ENCODE results near the gene ANO1.

Gene ANO1

DNA sequence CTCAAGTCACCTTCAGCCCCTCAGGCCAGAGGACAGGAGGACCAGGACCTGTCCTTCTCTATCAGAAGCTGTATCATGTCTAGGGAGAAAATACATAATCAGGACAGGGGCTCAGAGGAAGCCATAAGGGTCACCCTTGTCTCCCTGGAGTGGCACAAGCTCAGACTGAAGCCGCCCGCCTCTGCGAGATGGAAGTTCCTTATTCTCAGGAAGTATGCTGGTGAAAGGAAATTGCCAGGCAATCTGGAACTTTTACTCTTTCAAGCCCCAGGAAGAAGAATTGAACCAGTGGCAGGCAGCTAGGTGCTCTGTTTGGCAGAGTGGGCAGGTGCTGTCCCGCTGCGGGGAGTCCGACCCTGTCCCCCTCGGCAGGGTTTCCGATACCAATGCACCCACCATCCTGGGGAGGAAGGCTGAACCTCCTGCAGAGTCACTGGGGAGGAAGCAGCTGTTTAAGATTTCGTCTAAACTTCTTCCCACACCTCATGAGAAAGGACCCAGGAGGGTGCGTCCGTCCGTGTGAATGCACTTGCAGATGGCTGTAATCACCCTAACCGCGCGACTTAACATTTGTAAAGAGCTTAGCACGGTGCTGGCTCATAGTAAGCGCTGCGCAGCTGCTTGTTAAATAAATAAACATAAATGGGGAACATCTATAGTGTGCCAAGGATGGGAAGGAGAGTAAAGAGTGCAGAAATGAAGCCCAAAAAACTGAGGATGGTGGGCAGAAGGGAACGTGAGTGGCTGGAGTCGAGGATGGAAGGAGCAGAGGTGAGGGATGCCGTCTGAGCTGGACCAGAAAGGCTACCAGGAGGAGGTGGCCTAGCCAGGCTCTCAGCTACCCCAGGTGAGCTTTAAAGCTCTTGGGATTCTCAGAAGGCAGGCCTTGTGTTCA is 5.0 kb upstream of the ANO1 start:
- DNase-seq (ENCODE audit: low read depth in 2 of 2): no peak

GRCh38 chr11:70073871-70074371 is 4.2 kb upstream of the ANO1 start:
- DNase-seq (ENCODE audit: low read depth in 2 of 2): no peak

DNA sequence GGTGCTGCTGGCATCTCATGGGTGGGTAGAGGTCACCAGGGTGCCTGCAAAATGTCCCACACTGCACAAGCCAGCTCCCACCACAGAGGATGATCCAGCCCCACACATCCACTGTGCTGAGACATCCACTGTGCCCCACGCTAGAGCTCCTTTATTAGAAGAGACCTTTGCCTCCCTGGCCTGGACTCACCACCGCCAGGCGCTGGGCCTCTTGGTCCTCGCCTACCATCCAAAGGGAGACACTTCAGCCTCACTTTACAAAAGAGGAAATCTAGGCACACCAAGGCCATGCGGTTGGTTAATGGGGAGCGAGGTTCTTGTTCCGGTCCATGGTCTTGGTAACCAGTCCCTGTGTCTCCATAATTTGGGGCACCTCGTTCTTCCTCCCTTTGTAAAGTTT is 3.4 kb upstream of the ANO1 start:
- DNase-seq (ENCODE audit: low read depth in 2 of 2): no peak

DNA sequence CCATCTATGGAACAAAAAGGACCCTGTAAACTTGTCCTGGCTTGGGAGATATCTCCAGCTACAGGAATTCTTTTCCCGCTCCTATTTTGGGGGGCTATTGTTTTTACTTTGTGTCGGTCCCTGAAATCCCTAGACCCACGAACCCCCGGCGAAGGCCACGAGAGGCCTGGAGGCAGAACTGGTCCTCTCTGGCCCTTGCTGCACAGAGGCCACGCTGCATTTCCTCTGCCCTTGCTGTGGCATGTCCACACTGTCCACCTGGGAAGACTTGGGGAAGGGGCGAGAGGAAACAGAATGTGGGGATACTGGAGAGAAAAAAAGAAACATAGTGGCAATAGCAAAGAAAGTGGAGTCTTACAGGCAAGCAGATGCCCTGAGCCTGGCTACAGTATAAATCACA is 2.3 kb upstream of the ANO1 start:
- DNase-seq (ENCODE audit: low read depth in 2 of 2): no peak

GRCh38 chr11:70076461-70076931 is 1.6 kb upstream of the ANO1 start:
- no peak for DNase-seq (ENCODE audit: low read depth in 2 of 2)

DNA sequence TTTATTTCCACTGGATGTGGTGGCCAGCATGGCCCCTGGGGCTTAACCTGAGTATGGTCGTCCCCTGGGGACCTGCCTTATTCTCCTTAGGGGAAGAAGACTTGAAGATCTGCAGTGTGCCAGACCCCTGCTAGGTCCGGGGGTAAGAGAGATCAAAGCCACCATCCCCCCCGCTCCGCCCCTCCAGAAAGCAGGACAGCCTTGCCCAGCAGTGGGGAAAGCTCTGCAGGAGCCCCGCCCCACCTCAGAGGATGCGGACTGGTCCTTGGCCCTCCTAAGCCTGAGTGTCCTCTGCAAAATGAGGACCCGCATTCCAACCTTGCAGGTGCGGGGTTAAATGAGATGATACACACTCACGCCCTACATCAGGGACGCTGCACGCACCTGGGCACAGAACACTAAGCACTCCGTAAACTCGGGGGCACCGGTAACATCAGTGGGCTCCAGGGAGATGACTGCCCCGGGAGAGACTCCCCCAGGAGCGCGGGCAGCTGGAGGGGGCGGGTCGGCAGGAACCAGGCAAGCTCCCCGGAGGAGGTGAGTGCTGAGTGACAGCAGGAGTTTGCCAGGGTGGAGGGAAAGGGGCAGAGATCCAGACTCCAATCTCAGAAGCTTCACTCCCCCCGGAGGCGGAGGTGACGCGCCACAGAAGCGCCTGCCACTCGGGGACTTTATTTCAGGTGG is 564 bp upstream of the ANO1 start:
- DNase-seq (ENCODE audit: low read depth in 2 of 2): no peak

DNA sequence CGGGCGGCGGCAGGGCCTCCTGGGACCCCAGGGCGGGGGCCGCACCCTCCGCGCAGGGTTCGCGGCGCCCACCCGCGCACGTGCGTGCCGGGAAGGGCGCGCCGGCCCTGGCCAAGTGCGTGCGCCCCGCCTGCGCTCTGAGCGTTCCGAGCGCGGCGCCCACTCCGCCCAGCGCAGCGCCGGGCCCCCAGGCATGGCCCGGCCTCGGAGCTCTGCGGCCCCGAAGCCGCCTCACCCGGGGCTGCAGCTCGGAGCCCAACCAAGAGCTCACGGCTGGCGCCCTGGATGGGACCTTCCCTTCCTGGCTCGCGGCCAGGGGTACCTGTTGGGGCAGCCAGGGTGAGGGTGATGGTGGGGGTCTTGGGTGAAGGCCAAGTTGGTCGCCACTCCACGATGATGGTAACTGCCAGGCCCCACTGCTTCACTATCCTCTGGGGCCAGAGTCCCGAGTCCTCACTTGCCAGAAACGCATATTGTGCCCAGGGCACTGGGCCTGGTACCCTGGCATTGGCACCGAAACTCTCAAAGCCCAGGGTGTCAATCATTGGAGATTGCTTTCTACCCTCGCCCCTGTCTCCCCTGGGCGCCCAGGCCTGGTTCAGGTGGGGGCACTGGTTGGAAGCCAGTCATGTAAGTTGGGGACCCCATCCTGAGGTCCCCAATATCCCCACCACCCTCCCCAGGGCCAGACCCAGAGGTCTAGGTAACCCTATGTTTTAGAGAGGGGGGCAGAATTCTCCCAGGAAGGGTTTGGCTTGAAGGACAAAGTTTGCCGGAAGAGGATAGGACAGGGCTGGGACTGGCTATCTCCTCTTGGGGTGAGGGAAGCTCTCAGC is 882 bp downstream of the ANO1 start:
- DNase-seq (ENCODE audit: low read depth in 2 of 2): no peak

DNA sequence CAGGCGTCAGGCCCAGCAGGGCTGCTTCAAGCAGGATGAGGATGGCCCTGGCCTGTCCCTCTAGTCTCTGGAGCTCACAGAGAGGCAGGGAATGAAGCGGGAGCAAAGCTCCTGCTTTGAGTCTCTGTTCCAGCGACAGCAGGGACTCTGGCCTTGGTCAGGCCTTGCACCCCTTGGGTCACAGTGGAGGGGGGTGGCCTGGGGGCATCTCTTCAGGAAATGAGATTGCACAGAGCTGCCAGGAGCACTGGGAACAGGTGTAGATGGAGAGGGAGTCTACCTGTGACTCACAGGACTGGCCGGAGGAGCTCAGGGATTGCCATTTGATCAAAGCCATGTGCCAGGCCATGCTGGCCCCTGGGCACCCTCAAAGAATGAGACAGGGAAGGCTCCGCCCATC is 1.6 kb downstream of the ANO1 start:
- no peak for DNase-seq (ENCODE audit: low read depth in 2 of 2)

GRCh38 chr11:70080763-70081162 is 2.6 kb downstream of the ANO1 start:
- DNase-seq (ENCODE audit: low read depth in 2 of 2): no peak

- DNase-seq (ENCODE audit: low read depth in 2 of 2): no peak
These were observed 4.7 kb downstream of the ANO1 start for GRCh38 chr11:70082829-70083228.

DNA sequence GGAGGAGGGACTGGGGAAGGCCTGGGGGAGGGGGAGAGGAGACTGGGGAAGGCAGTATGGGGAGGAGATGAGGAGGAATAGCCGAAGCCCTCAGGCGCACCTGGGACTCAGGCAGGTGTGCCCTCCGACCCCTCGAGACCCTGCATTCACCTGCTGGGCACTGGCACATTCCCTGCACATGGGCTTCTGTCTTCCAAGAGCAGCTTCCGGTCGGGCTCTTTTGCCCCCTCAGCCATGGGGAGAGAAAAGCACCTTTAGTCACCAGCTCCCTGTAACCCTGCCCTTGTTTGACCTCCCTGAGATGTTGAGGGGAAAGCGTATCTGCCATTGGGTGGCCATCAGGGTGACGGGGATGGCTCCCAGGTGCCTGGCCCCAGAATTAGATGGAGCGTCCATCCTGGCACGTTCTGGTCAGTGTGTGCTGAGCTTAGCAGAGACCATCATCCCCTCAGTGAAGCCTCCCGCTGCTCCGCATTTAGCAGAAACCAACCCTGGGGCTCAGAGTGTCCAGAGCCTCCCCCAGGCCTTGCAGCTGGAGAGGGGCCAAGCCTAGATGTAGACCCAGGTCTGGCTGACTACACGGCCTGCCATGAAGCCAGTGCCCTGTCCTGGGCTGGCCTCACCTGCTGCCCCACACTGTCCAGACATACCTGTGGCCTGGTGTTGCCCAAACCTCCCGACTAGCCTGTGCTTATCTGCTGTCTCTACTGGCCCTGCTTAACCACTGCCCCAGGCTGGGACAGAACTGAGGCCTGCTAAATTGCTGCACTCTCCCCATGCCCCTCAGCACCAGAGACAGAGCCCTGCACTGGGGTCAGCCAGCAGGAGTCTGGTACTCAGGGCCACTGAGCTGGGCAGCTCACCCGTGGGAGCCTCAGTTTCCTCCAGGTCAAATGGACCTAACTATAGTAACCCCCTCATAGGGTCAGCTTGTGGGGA is 6.2 kb downstream of the ANO1 start:
- DNase-seq (ENCODE audit: low read depth in 2 of 2): no peak

DNA sequence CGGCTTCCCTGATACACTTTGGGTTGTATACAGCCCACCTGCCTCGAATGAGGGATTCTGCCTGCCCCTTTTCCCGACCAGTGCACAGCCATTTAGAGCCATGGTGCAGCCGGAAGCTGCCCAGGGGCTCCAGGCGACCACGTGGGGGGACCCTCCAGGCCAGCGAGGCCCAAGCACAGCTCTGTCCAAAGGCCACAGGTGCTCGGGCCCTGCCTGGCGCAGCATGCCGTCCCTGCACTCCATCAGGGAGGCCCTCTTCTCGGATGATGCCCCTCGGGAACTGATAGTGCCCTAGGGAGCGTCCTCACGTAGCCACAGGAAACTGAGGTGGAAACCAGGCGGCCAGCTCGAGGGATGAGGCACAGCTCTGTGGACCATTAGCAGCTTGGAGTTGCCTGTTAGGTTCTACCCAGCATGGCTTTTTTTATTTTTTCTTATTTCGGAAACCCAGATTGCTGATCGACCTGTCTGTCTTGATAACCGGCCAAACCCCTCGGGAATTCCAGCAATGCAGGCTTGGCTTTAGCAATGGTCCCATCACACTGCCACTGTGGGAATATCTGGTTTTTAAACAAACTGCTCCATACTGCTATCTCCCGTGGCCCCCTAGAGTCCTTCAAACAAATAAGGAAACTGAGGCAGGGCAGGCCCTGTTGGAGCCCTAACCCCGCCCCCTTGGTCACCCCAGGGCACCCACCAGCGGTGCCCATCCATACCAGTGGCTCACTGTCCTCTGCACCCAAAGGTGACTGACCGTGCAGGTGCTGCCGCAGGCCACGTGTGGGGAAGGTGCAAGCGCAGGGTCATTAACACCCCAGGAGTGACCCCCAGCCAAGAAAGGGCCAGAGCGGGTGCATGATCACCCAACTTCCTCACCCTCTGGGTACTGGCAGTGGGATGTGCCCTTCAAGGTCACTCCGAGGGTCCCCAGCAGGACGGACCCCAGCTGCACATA is 8.0 kb downstream of the ANO1 start:
- no peak for DNase-seq (ENCODE audit: low read depth in 2 of 2)

- no peak for DNase-seq (ENCODE audit: low read depth in 2 of 2)
These were observed 9.5 kb downstream of the ANO1 start for GRCh38 chr11:70087446-70088167.

- no peak for DNase-seq (ENCODE audit: low read depth in 2 of 2)
These were observed 10.7 kb downstream of the ANO1 start for GRCh38 chr11:70088735-70089250.

GRCh38 chr11:70089631-70090030 is 11.5 kb downstream of the ANO1 start:
- DNase-seq (ENCODE audit: low read depth in 2 of 2): no peak

DNA sequence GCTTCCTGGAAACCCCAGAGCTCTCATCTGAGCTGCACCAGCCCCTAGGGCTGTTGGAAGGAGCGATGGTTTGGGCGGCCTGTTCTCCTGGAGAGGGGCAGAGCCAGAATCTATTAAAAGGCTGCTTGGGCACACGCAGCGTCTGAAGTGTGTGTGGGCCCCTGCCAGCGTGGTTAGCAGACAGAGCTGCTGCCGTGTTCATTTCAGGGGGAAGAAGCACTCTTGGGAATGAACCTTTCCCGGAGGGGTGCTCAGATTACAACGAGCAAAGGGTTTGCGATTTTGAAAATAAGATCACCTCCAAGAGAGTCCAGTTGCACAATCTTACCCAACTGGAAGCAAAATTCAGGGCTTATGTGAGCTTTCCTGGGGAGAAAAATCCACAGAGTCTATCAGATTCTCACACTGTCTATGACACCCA is 12.9 kb downstream of the ANO1 start:
- DNase-seq (ENCODE audit: low read depth in 2 of 2): no peak

GRCh38 chr11:70091638-70092037 is 13.5 kb downstream of the ANO1 start:
- no peak for DNase-seq (ENCODE audit: low read depth in 2 of 2)

DNA sequence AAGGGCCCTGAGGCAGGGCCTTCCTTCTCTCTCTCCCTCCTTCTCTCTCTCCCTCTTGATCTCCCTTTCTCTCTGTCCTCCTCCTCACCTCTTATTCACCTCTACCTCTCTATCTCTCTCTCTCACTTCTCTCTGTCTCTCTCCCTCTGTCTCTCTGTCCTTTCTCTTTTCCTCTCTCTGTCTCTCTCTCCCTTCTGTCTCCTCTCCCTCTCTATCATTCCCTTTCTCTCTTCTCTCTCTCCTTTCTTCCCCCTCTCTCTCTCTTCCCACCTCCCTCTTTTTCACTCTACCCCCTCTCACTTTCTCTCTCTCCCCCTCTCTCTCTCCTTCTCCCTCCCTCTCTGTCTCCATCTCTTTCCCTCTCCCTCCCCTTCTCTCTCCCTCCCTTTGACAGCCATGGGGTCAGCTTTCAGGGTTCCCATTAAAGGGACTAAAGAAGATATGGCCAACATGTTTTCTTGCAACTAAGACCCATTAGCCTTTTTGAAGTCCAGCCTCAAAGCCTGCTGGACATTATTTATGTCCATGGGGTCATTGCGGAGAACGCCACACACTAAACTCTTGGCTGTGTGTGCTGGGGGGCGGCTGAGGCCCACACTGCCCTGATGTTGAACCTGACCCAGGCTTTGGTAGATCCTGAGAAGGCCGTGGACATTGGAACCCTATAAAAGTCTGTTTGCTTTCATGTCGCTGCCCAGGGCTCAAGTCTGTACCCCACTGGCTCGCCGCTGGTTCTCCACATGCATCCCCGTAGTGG is 15.0 kb downstream of the ANO1 start:
- DNase-seq (ENCODE audit: low read depth in 2 of 2): no peak

All from stimulated activated CD4-positive, alpha-beta T cell treated with anti-CD3 and anti-CD28 coated beads, Interleukin-4, amount 100 ng/mL, for 48 hours (primary cell).